Measurements from ENCODE around the gene ZCCHC7. TPM values are rescaled to one million over a fixed set of nuclear protein-coding genes. Genes with fewer than 3 reads are reported as not detected.

Gene ZCCHC7
- total and polyA plus RNA-seq, 2 of the 8 experiments (the other 6 are each of a cell fraction or from before 2014, with no cell fraction given) = 12.2 to 27.5 TPM

- WGBS, 2 experiments (ENCODE audit: extremely low coverage in 1 of 2, insufficient coverage in 1 of 2, insufficient read length in 1 of 2, insufficient replicate concordance in 2 of 2, low coverage in 1 of 2, low lambda C conversion rate in 2 of 2, missing lambda C conversion rate in 1 of 2) = 78% methylated on average over 1 of the region's 1 CpG; no CpG with 5 or more reads in 1 of the 2 experiments
- no peak overlapping the region for H4K8ac ChIP-seq (ENCODE audit: extremely low read depth, insufficient read depth, low read length)
- CTCF ChIA-PET (ENCODE audit: partially characterized antibody) = interaction anchor here (0.6 to 1.0 kb wide), 2 partner anchors 31 to 48 kb away, joined by 3 read pairs; no protein-coding TSS in a partner anchor
- TF ChIP-seq FOSL1 (IDR thresholded peaks at IDR 0.05; ENCODE audit: insufficient read depth, low read depth, low read length) = no peak
- TF ChIP-seq GTF2F1 (IDR thresholded peaks at IDR 0.05; ENCODE audit: borderline replicate concordance, low read depth, low read length) = no peak
- TF ChIP-seq, protein P1, sequence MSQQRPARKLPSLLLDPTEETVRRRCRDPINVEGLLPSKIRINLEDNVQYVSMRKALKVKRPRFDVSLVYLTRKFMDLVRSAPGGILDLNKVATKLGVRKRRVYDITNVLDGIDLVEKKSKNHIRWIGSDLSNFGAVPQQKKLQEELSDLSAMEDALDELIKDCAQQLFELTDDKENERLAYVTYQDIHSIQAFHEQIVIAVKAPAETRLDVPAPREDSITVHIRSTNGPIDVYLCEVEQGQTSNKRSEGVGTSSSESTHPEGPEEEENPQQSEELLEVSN (IDR thresholded peaks at IDR 0.05) = no peak
- TF ChIP-seq PHF8 (conservative IDR thresholded peaks at IDR 0.05; ENCODE audit: low read depth, low read length) = no peak
- TF ChIP-seq KDM1A (IDR thresholded peaks at IDR 0.05; ENCODE audit: borderline replicate concordance, low read length) = no peak
- no peak for TF ChIP-seq SIN3A (conservative IDR thresholded peaks at IDR 0.05 in 1 of 2, IDR thresholded peaks at IDR 0.05 in 1 of 2; ENCODE audit: low read depth in 1 of 2, low read length in 2 of 2)
- no peak for TF ChIP-seq BRCA1 (IDR thresholded peaks at IDR 0.05; ENCODE audit: low read depth, low read length)
- no peak for TF ChIP-seq HDAC2 (IDR thresholded peaks at IDR 0.05; ENCODE audit: borderline replicate concordance in 1 of 2, low read depth in 2 of 2, low read length in 2 of 2)
- TF ChIP-seq EP300 (IDR thresholded peaks at IDR 0.05; ENCODE audit: borderline replicate concordance in 1 of 2, low read depth in 2 of 2, low read length in 2 of 2) = no peak
- no peak for TF ChIP-seq TCF12 (IDR thresholded peaks at IDR 0.05; ENCODE audit: low read depth, low read length)
- TF ChIP-seq NANOG (IDR thresholded peaks at IDR 0.05; ENCODE audit: insufficient read depth, low read depth, low read length, poor library complexity, severe bottlenecking) = no peak
Measured at GRCh38 chr9:37085233-37085632, 35.1 kb upstream of the ZCCHC7 start.

More at GRCh38 chr9:37085233-37085632, 35.1 kb upstream of the ZCCHC7 start:
- no peak overlapping the region for H4K5ac ChIP-seq (ENCODE audit: insufficient read length, low read depth, low read length)
- no peak overlapping the region for H2BK15ac ChIP-seq (ENCODE audit: low read length)
- no peak overlapping the region for H2BK12ac ChIP-seq (ENCODE audit: low read depth, low read length)
- peaks cover 4% of the 10 kb centered on the region for H3K79me1 ChIP-seq (ENCODE audit: low read depth, low read length)
- H3K23ac ChIP-seq (ENCODE audit: insufficient read length) = no peak overlapping the region
- H3K9me3 ChIP-seq (ENCODE audit: insufficient read depth in 2 of 2, low read depth in 1 of 2, low read length in 1 of 2) = no peaks in the 10 kb centered on the region
- no peaks in the 10 kb centered on the region; a peak in 1 of 7 replicates for H3K4me1 ChIP-seq (replicated peaks in 1 of 4; ENCODE audit: control insufficient read depth in 3 of 4, insufficient read depth in 4 of 4, low read length in 3 of 4)
- no peak overlapping the region for H3K27ac ChIP-seq (ENCODE audit: low read depth, low read length)
- H3K4me2 ChIP-seq (ENCODE audit: insufficient read depth in 1 of 2, low read depth in 2 of 2, low read length in 2 of 2) = no peak overlapping the region
- no peak overlapping the region for H3K4me3 ChIP-seq (ENCODE audit: extremely low read depth in 1 of 4, insufficient read depth in 2 of 4, low read depth in 3 of 4, low read length in 4 of 4)
- H4K20me1 ChIP-seq (replicated peaks in 1 of 2; ENCODE audit: control insufficient read depth in 1 of 2, insufficient read depth in 2 of 2, low read length in 2 of 2) = peaks cover 0 to 3% of the 10 kb centered on the region in 2 experiments
- no peaks in the 10 kb centered on the region for H3K27me3 ChIP-seq (replicated peaks in 1 of 4; ENCODE audit: control insufficient read depth in 3 of 4, extremely low read depth in 1 of 4, insufficient read depth in 3 of 4, low read length in 3 of 4)
- FAIRE-seq = no peak
- H3K9ac ChIP-seq (replicated peaks in 1 of 4; ENCODE audit: extremely low read depth in 1 of 4, low read depth in 3 of 4, low read length in 3 of 4) = no peak overlapping the region
- peaks cover 0 to 43% of the 10 kb centered on the region in 2 experiments; a peak in 2 of 4 replicates for H3K79me2 ChIP-seq (ENCODE audit: control insufficient read depth in 1 of 2, insufficient read depth in 2 of 2, low read length in 2 of 2)
- no peak for DNase-seq (ENCODE audit: low read depth in 1 of 2, low spot score in 2 of 2)
- POLR2A ChIA-PET (ENCODE audit: partially characterized antibody) = no interaction called here
- no peak overlapping the region for H2BK120ac ChIP-seq (replicated peaks; ENCODE audit: low read depth, low read length)
- no peak overlapping the region for H3K18ac ChIP-seq (ENCODE audit: extremely low read depth, low read length)
- no peak overlapping the region for H3K14ac ChIP-seq (ENCODE audit: insufficient read length)
- H3K4ac ChIP-seq (replicated peaks; ENCODE audit: insufficient read length, low read depth, low read length) = no peak overlapping the region
- H2AFZ ChIP-seq (ENCODE audit: low read length) = no peak overlapping the region
- H3K56ac ChIP-seq (replicated peaks; ENCODE audit: insufficient read length, low read depth, low read length) = no peak overlapping the region
- peaks cover 2% of the 10 kb centered on the region; the same call in 1 of the 2 replicates for H3K23me2 ChIP-seq (ENCODE audit: low read depth, low read length)
- no peak overlapping the region for H2BK5ac ChIP-seq (ENCODE audit: low read depth, low read length)
- no peak overlapping the region for H4K91ac ChIP-seq (replicated peaks; ENCODE audit: insufficient read length, low read length)
- H3K36me3 ChIP-seq (ENCODE audit: control insufficient read depth in 2 of 4, insufficient read depth in 4 of 4, low read length in 3 of 4) = peaks cover 3 to 16% (median 9%) of the 10 kb centered on the region in 4 experiments; a peak in 6 of 8 replicates
- no peak overlapping the region for H2AK5ac ChIP-seq (ENCODE audit: low read depth, low read length)
- H2BK20ac ChIP-seq (ENCODE audit: low read length) = no peak overlapping the region
